Right renal pelvis (tissue), 4 donors: ENCODE measurements around the gene RIPPLY1. TPM values are rescaled to one million over a fixed set of nuclear protein-coding genes. Genes with fewer than 3 reads are reported as not detected.
"Not testable (repeated sequence)": the region's sequence is repeated elsewhere in the genome, so short reads cannot be mapped to it uniquely, and the experiment has no call there.

ENCODE experiments used
- DNase-seq, 4 donors: peaks; one replicate each; pipeline ENCODE4 v3.0.0-alpha.2; 2013; ENCODE audit warnings: low read depth in 4 of 4, low spot score in 3 of 4, missing footprints in 1 of 4
- polyA plus RNA-seq, 4 donors: library from polyadenylated mRNA; unstranded; fragments of 120-200 nt; gene quantifications; one replicate each; pipeline ENCODE4 v1.2.1, GENCODE V29; 2013; ENCODE audit not compliant: insufficient read length in 4 of 4

RIPPLY1 gene
- polyA plus RNA-seq, 4 donors: 2.1 to 3.7 (median 3.1) TPM

GRCh38 chrX:106917830-106918500 is 14.8 kb upstream of the RIPPLY1 start:
- no peak for DNase-seq

GRCh38 chrX:106912864-106913263 is 9.7 kb upstream of the RIPPLY1 start:
- DNase-seq: no peak

GRCh38 chrX:106906361-106906760 is 3.2 kb upstream of the RIPPLY1 start:
- DNase-seq: peak in 3 of 4 donors; percentile 43 to 54 (median 44)

GRCh38 chrX:106905064-106905708 is 2.0 kb upstream of the RIPPLY1 start:
- no peak for DNase-seq

- DNase-seq: no peak
Observed at GRCh38 chrX:106903856-106904528, 851 bp upstream of the RIPPLY1 start.

- no peak for DNase-seq
Observed at GRCh38 chrX:106902684-106903083, 457 bp downstream of the RIPPLY1 start.

GRCh38 chrX:106901781-106902219 is 1.3 kb downstream of the RIPPLY1 start:
- DNase-seq: no peak

- DNase-seq: no peak
Observed at GRCh38 chrX:106901341-106901740, 1.8 kb downstream of the RIPPLY1 start.

GRCh38 chrX:106899841-106900240 is 3.3 kb downstream of the RIPPLY1 start:
- DNase-seq: no peak

GRCh38 chrX:106899276-106899675 is 3.9 kb downstream of the RIPPLY1 start:
- no peak for DNase-seq

- DNase-seq: no peak
Observed at GRCh38 chrX:106898462-106898861, 4.7 kb downstream of the RIPPLY1 start.

- DNase-seq: no peak
Observed at GRCh38 chrX:106897259-106897658, 5.9 kb downstream of the RIPPLY1 start.

- no peak for DNase-seq
Observed at GRCh38 chrX:106894978-106895452, 8.1 kb downstream of the RIPPLY1 start.

GRCh38 chrX:106894392-106894909 is 8.7 kb downstream of the RIPPLY1 start:
- DNase-seq: peak in 1 of 4 donors; percentile 27

GRCh38 chrX:106891762-106892460 is 11.2 kb downstream of the RIPPLY1 start:
- no peak for DNase-seq

GRCh38 chrX:106889468-106889867 is 13.7 kb downstream of the RIPPLY1 start:
- no peak for DNase-seq

- DNase-seq: no peak
Observed at GRCh38 chrX:106875151-106875550, 28.0 kb downstream of the RIPPLY1 start.

- DNase-seq: no peak
Observed at GRCh38 chrX:106874075-106874474, 29.1 kb downstream of the RIPPLY1 start.

- DNase-seq: not testable (repeated sequence)
Observed at GRCh38 chrX:106872796-106873195, 30.3 kb downstream of the RIPPLY1 start.

GRCh38 chrX:106863697-106864096 is 39.4 kb downstream of the RIPPLY1 start:
- no peak for DNase-seq
